GM19467 (cell line): ENCODE measurements around the gene ZNF319.

Experiments used
- ATAC-seq: cut with Tn5 transposase; IDR thresholded peaks from one replicate; pipeline ENCODE4 v1.9.1; 2021; ENCODE audit warnings: mild to moderate bottlenecking, moderate library complexity; ENCODE audit not compliant: unreplicated experiment

Gene ZNF319

DNA sequence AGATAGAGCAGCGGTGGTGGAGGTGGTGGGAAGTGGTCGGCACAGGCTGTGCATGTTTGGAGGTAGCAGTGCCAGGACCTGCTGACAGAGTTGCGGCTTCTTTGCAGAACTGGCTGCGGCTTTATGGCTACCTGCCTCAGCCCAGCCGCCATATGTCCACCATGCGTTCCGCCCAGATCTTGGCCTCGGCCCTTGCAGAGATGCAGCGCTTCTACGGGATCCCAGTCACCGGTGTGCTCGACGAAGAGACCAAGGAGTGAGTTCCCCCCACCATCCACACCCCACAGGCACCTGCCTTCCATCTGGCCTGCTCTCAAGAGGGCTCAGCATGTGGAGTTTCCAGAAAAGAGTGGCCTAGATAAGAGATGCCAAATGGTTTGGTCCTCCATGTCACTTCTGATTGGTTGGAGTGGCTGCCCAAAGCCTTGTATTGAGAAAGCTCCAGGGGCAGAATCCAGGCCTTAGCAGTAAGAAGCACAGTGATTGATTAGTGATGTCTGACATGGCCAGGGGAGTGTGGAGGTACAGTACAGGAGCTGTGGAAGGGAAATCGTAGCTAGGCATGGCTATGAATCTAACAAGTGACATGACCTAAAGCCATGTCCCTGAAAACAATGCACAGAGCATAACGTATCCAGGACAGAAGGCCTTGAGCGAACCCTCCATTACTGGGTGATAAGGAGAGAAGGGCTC is 37.0 kb upstream of the ZNF319 start:
- no peak for ATAC-seq

DNA sequence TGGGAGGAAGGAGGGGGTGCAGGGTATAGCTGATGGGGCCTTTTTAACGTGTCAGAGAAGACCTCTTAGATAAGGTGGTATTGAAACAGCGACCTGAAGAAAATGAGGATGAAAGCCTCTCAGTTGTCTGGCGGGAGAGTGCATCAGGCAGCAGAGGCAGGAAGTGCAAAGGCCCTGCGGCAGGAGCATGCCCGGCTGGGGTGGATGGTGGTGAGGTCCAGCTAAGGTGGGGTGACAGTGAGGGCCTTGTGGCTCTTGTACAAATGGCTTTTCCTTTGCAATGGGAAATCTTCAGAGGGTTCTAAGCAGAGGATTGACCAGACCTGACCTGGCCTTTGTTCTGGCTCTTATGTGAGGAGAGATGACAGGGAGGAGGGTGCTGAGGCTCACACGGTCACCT is 36.5 kb upstream of the ZNF319 start:
- no peak for ATAC-seq

- ATAC-seq: no peak
Observed at GRCh38 chr16:58035356-58036170, 35.1 kb upstream of the ZNF319 start.

- no peak for ATAC-seq
Observed at GRCh38 chr16:58034774-58035173, 34.3 kb upstream of the ZNF319 start.

- no peak for ATAC-seq
Observed at GRCh38 chr16:58034128-58034685, 33.7 kb upstream of the ZNF319 start.

- no peak for ATAC-seq
Observed at GRCh38 chr16:58032710-58033293, 32.3 kb upstream of the ZNF319 start.

GRCh38 chr16:58031016-58031800 is 30.7 kb upstream of the ZNF319 start:
- no peak for ATAC-seq

DNA sequence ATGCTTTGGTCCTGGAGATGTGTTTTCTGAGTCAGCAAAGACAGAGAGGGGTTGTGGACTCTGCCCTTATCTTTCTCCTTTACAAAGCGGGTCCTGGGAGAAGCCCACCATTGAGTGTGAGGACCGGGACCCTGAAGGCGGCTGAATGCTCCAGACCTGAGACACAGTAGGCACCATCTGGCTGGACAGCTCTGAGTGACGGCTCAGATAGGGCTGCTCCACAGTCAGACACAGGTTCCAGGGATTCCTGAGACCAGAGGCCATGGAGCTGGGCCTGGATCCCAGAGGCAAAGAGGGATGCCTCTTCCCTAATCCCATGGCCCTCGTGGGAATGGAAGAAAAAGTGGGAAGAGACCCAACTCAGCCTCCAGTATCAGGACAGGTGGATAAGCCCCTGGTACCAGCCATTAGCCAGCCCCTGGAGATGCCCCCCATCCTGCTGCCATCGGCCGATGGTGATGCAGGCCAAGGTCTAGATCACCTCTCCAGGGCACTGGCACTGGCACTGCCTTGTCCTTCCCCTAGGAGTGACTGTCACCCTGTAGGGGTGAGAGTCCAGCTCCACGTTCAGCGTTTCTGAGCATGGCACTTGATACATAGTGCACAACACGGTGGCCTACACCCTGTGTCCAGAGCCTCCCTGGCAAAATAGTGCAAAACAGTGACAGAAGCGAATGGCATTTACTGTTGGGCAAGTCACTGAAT is 29.8 kb upstream of the ZNF319 start:
- no peak for ATAC-seq

DNA sequence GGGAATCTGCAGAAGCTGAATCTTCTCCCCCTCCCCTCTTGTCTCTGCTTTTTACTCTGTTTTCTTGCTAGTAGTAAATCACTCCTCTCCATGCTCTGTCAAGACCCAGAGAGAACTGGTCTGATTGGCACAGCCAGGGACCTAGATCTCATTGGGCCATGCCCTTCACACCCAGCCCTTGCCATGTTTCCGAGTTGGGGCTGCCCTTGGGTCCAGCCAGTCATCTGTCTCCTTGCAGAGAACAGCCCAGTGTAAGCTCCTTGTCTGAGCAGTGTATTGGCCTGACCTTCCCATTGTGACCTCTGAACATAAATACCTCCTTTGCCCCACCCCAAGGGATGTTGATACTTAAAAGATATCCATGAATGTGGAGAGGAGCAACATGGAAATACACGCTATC is 28.9 kb upstream of the ZNF319 start:
- ATAC-seq: no peak

DNA sequence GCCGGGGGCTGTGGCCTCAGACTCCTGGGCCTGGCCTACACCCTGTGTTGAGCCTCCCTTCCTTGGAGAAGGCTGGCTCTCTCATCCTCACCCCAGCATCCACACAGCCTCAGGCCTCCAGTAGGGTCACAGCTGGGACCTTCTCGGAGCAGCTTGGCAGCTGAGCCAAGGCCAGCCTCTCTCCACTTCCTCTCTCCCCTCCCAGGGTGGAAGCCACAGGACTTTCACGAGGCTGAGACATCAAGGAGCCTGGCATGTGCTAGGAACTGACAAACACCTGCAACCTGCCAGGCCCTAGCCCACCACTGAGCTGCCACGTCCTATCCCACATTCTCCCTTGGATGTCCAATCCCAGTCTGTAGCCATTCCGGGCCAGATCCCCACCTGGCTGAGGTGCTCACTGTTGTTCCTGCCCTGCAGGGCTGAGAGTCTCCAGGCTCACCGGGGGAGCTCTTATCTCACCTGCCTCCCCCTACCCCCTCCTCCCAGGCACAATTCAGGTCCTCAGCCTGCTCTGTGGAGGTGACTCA is 28.1 kb upstream of the ZNF319 start:
- ATAC-seq: no peak

DNA sequence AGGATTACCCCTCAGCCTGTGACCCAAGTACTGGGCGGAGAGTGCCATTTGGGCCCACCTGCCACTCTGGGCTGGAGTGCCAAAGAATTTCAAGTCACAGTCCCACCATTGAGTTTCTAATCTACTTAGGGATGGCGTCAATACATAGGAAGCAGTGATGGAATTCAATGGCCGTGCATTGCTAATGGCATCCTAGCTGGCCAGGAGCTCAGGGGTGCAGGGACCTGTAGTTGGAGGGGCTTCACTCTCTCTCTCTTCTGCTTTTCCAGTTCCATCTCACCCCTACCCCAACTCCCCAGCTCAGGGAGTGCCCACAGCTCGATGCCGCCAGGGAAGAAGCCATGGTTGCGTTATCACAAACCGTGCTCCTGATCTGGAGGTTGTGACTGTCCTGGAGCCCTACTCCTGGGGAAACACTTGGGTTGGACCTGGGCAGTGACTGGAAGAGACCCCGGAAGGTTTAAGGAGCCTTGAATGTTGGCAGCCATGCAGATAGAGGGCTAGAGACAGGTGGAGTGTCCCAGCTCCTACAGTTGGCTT is 27.5 kb upstream of the ZNF319 start:
- no peak for ATAC-seq

DNA sequence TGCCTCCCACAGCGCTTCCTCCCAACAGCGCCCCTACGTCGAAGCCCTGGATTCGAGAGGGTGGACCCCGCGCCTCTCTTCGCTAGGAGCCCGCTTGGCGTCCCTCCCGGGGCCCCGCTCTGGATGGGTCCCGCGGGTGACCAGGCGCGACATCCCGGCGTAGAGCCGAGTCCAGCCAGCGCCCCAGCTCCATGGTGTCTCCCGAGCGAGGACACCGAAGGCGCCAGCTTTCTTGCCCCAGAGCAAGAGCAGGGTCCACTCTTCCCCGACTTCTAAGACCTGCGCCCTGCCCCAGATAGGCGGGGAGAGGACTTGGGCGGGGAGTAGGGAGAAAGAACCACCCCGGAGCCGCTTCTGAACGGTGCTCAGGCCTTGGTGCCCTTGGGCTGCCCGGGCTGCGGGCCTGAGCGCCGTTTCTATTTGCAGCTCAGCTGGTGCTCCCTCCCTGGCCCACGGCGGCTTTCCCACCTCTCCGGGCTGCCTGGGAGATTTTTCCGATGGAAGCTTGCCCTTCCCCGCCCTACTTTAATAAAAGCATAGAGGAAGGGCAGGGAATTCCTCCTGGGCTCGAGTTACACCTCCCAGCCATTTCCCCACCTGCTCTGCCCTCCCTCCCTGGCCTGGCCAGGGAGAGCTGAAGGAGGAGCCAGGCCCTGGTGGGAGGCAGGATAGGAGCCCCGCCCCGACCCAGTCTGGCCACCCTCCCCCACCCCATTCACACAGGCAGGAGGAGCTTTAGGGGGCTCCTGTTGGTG is 26.9 kb upstream of the ZNF319 start:
- no peak for ATAC-seq

DNA sequence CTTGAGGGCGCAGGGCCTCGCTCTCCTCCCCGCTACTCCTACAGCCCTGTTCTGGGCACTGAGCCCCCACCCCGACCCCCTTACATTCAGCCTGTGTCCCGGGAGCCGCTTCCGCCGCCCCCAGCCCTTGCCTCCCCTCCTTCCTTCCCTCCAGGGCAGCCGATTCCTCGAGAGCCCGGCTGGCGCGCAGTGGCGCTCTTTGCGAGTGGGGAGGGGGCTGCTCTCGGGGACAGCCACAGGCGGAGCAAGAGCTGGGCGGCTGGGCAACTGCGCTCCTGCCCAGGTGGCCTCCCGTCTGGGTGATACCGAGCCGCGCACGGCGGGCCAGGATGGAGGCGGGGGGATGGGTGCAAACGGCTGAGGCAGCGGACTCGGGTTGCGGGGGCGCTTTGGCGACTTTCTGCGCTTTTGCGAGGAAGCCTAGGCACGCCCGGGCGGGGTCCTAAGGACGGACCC is 26.3 kb upstream of the ZNF319 start:
- ATAC-seq: no peak

DNA sequence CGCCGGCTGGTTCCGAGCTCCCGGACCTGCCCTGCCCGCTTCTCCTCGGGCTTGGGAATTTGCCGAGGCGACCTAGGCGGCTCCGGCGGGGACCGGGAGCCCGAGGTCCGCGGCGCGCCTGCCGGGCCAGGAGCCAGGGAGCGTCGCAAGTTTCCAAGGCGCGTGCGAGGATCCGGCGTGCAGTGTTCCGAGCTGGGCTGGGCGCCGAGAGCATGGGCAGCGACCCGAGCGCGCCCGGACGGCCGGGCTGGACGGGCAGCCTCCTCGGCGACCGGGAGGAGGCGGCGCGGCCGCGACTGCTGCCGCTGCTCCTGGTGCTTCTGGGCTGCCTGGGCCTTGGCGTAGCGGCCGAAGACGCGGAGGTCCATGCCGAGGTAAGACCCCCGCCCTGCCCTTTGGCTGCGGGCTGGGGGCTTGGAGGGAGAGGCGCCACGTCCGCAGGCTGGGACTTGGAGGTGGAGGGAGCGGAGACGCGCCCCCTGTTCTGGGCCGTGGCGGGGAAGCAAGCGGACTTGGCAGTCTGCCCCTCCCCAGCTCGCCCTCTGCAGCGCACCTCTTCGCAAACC is 25.8 kb upstream of the ZNF319 start:
- ATAC-seq: peak; percentile 14

DNA sequence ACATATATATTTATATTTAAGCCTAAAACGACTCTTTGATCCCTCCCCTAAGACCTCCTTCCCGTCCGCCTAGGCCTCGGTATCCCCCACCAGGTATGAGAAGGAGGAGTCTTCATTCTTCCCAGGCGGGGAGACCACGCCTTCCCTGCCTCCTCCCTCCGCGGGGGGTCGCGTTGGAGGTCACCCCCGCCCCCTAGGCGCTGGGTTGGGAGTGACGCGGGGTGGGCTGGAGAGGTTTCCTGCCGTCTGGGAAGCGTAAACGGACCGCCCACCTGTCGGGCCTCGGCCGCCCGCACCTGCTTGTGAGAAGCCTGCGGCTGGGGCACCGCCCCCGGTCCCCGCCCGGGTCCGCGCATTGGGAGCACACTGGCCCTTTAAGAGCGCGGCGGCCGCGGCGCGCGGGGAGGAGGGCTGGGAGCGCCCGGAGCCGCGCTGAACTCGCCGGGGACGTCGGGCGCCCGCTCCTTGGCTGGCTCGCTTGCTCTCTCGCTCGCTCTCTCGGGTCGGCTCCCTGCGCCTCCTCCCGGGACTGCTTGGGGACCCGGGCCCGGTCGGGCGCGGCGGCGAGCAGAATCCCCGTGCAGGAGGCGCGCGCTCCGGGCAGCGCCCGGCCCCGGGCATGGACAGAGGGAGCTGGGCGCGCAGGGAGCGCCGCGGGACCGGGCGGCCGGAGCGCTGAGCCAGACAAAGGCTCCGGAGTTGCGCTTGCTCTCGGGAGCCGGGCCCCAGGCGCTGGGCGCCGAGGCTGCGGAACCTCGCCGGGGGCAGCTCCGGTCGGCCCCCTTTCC is 25.1 kb upstream of the ZNF319 start, which contains the start of gene MMP15:
Gene MMP15, plus strand, starts transcription at position 404 of the 788 bp plus-strand sequence. CDS start 597 bp downstream, outside the sequence.
- ATAC-seq: peak; percentile 54

GRCh38 chr16:58024486-58025350 is 24.2 kb upstream of the ZNF319 start:
- ATAC-seq: no peak
